Urinary bladder (tissue), 4 donors: Measurements from ENCODE around the gene KCTD17. TPM values are rescaled to one million over a fixed set of nuclear protein-coding genes. Genes with fewer than 3 reads are reported as not detected.
A peak's percentile ranks its signal among the peaks of the same experiment; 100 is the strongest.

Source experiments
- DNase-seq: peaks from one replicate; pipeline ENCODE4 v3.0.0-alpha.2; 2015; ENCODE audit errors: extremely low spot score
- H3K27ac ChIP-seq: one replicate; pipeline ENCODE4 v1.5.1; 2013; ENCODE audit warnings: low read depth, mild to moderate bottlenecking, moderate library complexity
- H3K36me3 ChIP-seq: one replicate; pipeline ENCODE4 v1.6.1; 2013; ENCODE audit warnings: mild to moderate bottlenecking, moderate library complexity; ENCODE audit not compliant: insufficient read depth
- H3K4me1 ChIP-seq: one replicate; pipeline ENCODE4 v1.6.1; 2013; ENCODE audit warnings: mild to moderate bottlenecking, moderate library complexity; ENCODE audit not compliant: insufficient read depth
- H3K4me3 ChIP-seq: one replicate; pipeline ENCODE4 v1.5.1; 2013; ENCODE audit warnings: low read depth, low read length
- WGBS: extraction: QIAGEN DNeasy Blood & Tissue Kit; methylation state at CpG from one replicate; pipeline ENCODE4 v1.1.7; 2013; 5-methylcytosine and 5-hydroxymethylcytosine counted together
- polyA plus RNA-seq: library from polyadenylated mRNA; stranded (reverse); fragments of 200-250 nt; gene quantifications from one replicate; pipeline ENCODE4 v1.2.3, GENCODE V29; 2013
- total RNA-seq: library from RNA; depleted of rRNA; stranded (reverse); fragments of >200 nt; gene quantifications from one replicate; pipeline ENCODE4 v1.2.3, GENCODE V29; 2014
- donor health status: healthy with polysubstance abuse.
- donor health status: healthy.

Gene KCTD17
- total and polyA plus RNA-seq, 2 donors = 13.8 to 36.1 TPM

- Histone ChIP-seq H3K36me3 (no peaks in the 10 kb centered on the region), H3K4me1 (no peaks in the 10 kb centered on the region), H3K4me3 (no peak overlapping the region), H3K27ac (no peak overlapping the region)
- 88% methylated on average over 4 of the region's 4 CpGs for WGBS
- DNase-seq = no peak
Measured at GRCh38 chr22:37015587-37015878, 36.0 kb upstream of the KCTD17 start.

DNA sequence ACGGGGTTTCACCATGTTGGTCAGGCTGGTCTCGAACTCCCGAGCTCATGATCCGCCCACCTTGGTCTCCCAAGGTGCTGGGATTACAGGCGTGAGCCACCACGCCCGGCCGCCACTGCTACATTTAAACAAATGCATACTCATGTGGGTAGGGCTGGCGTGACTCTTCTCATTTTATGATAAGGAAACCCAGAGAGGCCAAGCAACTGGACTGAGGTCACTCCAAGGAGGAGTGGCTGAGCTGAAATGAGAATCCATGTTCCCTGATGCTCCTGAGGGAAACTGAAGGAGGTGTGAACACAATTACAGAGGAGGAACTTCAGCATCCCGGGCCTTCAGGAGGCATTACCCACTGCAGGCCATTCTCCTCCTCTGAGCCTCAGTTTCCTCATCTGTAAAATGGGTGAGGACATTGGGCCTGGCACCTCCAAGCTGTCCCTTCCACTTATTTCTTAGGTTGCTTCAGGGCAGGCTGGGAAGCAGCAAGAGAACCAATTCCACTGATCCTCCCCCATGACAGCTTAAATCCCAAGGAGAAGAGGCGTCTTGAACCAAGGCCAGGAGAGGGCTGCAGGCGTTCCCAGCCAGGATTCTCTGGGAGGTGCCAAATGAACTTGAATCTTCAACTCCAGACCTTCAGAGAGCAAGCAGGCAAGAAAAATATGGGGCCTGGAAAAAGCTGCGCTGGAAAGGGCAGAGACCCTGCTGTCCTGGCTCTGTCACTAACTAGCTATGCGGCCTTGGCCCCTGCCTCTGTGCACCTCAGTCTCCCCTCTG is 35.2 kb upstream of the KCTD17 start:
- no peak for DNase-seq
- H3K27ac ChIP-seq = no peak overlapping the region
- 76% methylated on average over 14 of the region's 14 CpGs for WGBS

GRCh38 chr22:37017356-37017755 is 34.2 kb upstream of the KCTD17 start:
- no peak overlapping the region for H3K4me3 ChIP-seq
- no peaks in the 10 kb centered on the region for H3K4me1 ChIP-seq
- DNase-seq = no peak
- H3K27ac ChIP-seq = no peak overlapping the region
- H3K36me3 ChIP-seq = no peaks in the 10 kb centered on the region
- 77% methylated on average over 10 of the region's 10 CpGs for WGBS

More for the DNA sequence above, 35.2 kb upstream of the KCTD17 start:
- no peak overlapping the region for H3K4me3 ChIP-seq
- no peaks in the 10 kb centered on the region for H3K36me3 ChIP-seq
- no peaks in the 10 kb centered on the region for H3K4me1 ChIP-seq

DNA sequence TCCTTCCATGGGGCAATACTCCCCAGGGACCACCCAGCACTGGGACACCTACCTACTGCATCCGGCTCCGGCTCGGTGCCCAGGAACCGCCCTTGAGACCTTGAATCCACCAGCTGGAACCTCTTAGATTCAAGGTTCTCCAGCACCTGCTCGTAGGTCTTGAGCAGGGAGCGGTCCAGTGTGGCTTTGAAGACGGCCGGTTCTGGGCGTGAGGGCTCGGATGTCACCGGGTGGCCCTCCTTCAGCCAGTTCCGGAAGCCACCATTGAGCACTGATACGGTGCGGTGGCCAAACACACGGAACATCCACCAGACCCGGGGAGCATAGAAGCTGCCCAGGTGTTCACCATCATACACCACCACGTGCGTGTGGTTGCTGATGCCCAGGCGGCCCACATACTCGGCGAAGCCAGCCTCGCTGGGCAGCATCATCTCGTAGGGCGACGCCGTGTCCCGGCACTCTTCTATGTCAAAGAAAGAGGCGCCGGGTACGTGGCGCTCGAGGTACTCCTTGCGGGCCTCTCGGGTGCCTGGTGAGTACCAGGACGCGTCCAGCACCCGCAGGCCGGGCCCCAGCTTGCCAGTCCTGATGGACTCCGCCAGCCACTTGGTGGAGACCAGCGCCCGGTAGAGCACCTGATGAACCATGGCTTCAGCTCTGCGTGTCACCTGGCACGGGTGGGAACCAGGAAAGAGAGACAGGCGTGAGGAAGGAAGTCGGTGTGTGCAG is 33.3 kb upstream of the KCTD17 start:
- no peak for DNase-seq
- Histone ChIP-seq H3K4me3 (peak overlapping the region; percentile 83), H3K36me3 (no peaks in the 10 kb centered on the region), H3K27ac (no peak overlapping the region), H3K4me1 (no peaks in the 10 kb centered on the region)
- WGBS = 55% methylated on average over 45 of the region's 45 CpGs

GRCh38 chr22:37018815-37019308 is 32.7 kb upstream of the KCTD17 start:
- Histone ChIP-seq H3K4me1 (no peaks in the 10 kb centered on the region), H3K36me3 (no peaks in the 10 kb centered on the region), H3K27ac (peak overlapping the region; percentile 84), H3K4me3 (peak overlapping the region; percentile 83)
- 1% methylated on average over 35 of the region's 35 CpGs for WGBS
- DNase-seq = peak; percentile 21

DNA sequence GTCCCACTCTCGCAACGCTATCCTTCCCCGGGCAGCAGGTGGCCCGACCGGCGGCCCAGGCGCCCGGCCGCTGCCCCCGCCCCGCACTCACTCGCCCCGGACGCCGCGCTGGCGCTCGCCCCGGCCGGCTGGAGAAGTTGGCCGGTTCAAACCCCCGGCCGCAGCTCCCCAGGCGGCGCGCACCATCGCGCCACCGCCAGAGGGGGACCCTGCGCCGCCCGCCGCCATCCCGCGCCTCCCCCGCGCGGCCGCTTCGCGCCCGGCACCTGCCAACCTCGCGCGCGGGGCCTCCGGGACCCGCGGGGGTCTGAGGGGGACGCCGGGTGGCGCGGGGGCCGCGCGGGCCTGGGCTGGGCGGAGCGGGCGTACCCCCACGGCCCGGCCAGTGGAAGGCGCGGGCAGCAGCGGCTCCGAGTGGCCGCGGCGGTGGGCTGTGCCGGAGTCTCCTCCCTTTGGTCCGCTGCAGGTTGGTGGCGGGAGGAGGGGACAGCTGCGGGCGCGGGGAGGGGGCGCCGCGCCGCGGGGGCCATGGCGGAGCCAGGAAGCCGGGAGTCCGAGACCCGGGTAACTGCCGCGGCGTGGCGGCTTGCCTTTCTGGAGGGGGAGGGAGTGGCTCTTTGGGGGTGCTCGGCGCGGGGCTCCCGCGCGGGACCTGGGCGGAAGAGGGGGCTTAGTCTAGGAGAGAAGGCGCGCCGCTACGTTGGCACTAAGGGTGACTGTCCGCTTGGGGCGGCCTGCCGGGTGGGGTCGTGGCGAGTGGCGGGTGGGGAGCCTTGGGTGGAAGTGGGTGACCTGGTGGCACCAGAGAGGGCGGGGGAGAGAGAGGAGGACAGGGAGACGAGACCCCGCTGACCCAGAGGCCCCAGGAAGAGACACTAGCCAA is 32.0 kb upstream of the KCTD17 start, which contains the start of the genes MPST and TST:
Gene MPST, plus strand, starts transcription at position 434 of the 883 bp plus-strand sequence. Its CDS starts 95 bp downstream, at position 529.
Gene TST, minus strand, starts transcription at position 139 of the 883 bp plus-strand sequence. CDS start 715 bp downstream, outside the sequence.
- under 1% methylated on average over 107 of the region's 107 CpGs for WGBS
- Histone ChIP-seq H3K36me3 (no peaks in the 10 kb centered on the region), H3K27ac (peak within 1 kb of the TSS; percentile 84), H3K4me3 (peak within 1 kb of the TSS; percentile 83), H3K4me1 (no peaks in the 10 kb centered on the region)
- DNase-seq = no peak

DNA sequence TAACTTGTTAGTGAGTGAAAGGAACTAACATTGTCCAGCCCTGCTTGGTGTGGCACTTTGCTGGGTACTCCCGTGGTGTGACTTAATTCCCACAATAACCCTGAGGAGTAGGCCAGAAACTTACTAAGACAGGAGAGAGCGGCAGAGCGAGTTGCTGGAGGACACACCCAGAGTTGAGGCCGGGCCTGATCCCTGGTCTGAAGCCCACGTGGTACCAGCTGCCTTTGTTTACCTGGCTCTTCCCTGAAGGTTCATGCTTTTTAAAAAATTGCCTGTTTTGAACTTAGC is 31.4 kb upstream of the KCTD17 start:
- WGBS = 2% methylated on average over 5 of the region's 5 CpGs
- H3K36me3 ChIP-seq = no peaks in the 10 kb centered on the region
- H3K4me1 ChIP-seq = no peaks in the 10 kb centered on the region
- H3K27ac ChIP-seq = peak overlapping the region; percentile 84
- peak overlapping the region; percentile 83 for H3K4me3 ChIP-seq
- DNase-seq = no peak

GRCh38 chr22:37021041-37021440 is 30.5 kb upstream of the KCTD17 start:
- H3K4me3 ChIP-seq = no peak overlapping the region
- H3K4me1 ChIP-seq = no peaks in the 10 kb centered on the region
- H3K36me3 ChIP-seq = no peaks in the 10 kb centered on the region
- no peak overlapping the region for H3K27ac ChIP-seq
- 96% methylated on average over 5 of the region's 5 CpGs for WGBS
- DNase-seq = no peak

DNA sequence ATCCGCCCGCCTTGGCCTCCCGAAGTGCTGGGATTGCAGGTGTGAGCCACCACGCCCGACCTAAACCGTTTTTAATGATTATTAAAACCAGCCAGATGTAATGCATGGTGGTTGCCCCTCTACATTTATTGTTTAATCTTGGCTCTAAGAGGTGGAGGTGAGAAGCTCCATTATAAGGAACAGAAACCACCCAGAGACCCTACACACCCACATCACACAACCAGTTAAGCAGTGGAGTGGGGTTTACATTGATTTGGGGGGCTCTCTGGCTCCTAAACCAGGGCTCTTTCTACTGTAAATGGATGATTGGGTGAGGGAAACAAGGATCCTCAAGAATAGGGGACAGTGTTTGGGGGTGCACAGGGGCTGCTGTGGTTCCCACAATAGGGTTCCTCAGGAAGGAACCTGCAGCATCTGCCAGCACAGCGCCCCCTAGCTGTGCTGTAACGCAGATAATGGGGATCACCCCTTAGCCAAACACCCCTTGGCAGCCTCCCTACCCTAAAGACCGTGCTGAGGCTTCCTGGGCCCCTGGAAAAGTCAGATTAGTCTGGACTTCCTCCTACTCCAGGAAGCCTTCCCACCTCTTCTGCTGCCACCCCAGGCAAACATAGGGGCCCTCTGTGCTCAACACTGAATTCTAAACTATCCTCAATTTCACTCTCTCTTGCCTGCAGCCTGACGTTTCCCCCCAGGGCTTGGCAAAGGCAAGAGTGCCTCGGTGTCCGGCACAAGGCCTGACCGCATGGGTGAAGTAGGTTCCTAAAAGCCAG is 29.6 kb upstream of the KCTD17 start:
- no peaks in the 10 kb centered on the region for H3K4me1 ChIP-seq
- DNase-seq = no peak
- H3K36me3 ChIP-seq = no peaks in the 10 kb centered on the region
- H3K4me3 ChIP-seq = no peak overlapping the region
- H3K27ac ChIP-seq = no peak overlapping the region
- WGBS = 71% methylated on average over 13 of the region's 13 CpGs

DNA sequence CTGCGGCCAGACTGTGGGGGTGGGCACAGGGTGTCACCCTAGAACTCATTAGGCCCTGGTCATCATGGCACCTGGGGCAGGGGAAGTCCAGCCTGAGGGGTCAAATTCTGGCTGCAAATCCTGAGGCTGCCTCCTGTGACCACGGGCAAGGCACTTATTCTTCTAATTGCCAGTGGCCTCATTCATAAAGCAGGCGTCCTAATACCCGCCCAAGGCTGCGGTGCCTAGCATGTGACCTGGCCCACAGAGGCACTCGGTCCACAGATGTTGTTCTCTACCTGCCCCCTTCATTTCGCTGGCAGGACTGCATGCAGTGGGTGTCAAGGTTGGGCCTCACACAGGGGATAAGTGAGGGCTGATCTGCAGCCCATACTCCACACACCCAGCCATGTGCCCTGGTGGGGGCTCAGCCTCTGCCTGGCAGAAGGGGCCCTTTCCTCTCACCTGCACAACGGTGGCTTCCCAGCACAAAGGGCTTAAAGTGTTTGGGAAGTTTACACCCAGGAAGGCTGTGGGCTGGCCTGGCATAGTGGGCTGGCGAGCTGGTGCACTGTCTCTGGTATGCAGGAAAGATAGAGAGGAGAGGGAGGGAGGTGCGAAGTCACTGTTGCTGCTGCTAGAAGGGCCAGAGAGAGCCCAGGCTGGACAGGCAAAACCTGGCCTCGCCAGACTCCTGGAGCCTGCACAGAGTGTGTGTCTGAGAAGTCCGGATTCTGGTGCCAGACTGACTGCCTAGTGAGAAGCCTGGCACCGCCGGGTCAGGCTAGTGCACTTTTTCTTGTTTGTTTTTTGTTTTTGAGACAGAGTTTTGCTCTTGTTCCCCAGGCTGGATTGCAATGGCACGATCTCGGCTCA is 28.8 kb upstream of the KCTD17 start:
- H3K4me1 ChIP-seq = no peaks in the 10 kb centered on the region
- no peak overlapping the region for H3K27ac ChIP-seq
- H3K4me3 ChIP-seq = no peak overlapping the region
- WGBS = 83% methylated on average over 16 of the region's 16 CpGs
- no peak for DNase-seq
- peaks cover 2% of the 10 kb centered on the region for H3K36me3 ChIP-seq

DNA sequence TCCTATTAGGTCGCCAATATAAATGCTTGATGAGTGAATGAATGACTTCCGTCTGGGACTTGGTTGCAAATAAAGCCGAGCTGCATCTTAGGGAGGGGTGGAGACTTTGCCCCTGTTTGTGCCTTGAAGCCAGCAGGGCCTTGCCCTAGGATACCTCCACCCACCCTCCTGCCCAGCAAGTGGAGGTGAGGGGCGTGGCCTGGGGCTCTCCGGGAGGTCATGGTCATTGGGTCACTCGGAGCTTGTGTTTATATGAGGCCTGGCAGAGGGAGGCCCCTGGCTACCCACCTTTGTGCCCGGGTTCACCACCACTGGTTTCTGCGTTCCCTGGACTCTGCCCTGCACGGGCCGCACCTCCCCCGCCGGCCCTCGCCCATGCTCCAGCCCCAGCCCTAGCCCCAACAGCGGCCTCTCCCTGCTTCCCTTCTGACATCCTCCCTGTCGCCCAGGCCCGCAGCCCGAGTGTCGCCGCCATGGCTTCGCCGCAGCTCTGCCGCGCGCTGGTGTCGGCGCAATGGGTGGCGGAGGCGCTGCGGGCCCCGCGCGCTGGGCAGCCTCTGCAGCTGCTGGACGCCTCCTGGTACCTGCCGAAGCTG is 27.7 kb upstream of the KCTD17 start:
- WGBS = 93% methylated on average over 34 of the region's 34 CpGs
- Histone ChIP-seq H3K27ac (no peak overlapping the region), H3K4me1 (no peaks in the 10 kb centered on the region), H3K36me3 (peaks cover 2% of the 10 kb centered on the region), H3K4me3 (no peak overlapping the region)
- no peak for DNase-seq
